Upper lobe of left lung (tissue), 4 donors: Measurements from ENCODE around the gene MGAT4A.
"Not testable (repeated sequence)": the region's sequence is repeated elsewhere in the genome, so short reads cannot be mapped to it uniquely, and the experiment has no call there.

Experiments
- CTCF ChIP-seq, 6 experiments: fragments of 450-650 bp in 4 of 6; fragments of 200-600 bp in 2 of 6; sonication (generic) in 2 of 6; IDR thresholded peaks; one replicate each; pipeline ENCODE4 v1.5.1; 2016 to 2019; ENCODE audit warnings: antibody characterized with exemption in 6 of 6
- EP300 ChIP-seq, 4 donors: sonication (generic); formaldehyde crosslinking; IDR thresholded peaks; one replicate each; pipeline ENCODE4 v1.5.1; 2017; ENCODE audit warnings: antibody characterized with exemption in 4 of 4, control low read depth in 2 of 4
- POLR2A ChIP-seq, 4 donors: fragments of 450-650 bp; IDR thresholded peaks; one replicate each; pipeline ENCODE4 v1.5.1; 2016 to 2017; ENCODE audit warnings: antibody characterized with exemption in 4 of 4, mild to moderate bottlenecking in 2 of 4
- POLR2AphosphoS5 ChIP-seq, 2 donors: sonication (generic); formaldehyde crosslinking; IDR thresholded peaks; one replicate each; pipeline ENCODE4 v1.5.1; 2017; ENCODE audit warnings: antibody characterized with exemption in 2 of 2

DNA sequence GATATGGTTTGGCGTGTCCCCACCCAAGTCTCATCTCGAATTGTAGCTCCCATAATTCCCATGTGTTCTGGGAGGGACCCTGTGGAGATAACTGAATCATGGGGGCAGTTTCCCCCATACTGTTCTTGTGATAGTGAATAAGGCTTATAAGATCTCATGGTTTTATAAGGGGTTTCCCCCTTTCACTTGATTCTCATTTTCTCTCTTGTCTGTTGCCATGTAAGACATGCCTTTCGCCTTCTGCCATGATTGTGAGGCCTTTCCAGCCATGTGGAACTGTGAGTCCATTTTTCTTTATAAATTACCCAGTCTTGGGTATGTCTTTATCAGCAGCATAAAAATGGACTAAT is 71.5 kb downstream of the MGAT4A start:
- TF ChIP-seq POLR2A, CTCF, EP300, POLR2AphosphoS5 (IDR thresholded peaks at IDR 0.05): not testable (repeated sequence)
